Measurements from ENCODE around the gene TJAP1. TPM values are rescaled to one million over a fixed set of nuclear protein-coding genes. Genes with fewer than 3 reads are reported as not detected.

TJAP1 gene
- polyA plus RNA-seq, 2 of the 4 experiments (the other 2 are of a cell fraction), result 13.1 to 15.7 TPM

DNA sequence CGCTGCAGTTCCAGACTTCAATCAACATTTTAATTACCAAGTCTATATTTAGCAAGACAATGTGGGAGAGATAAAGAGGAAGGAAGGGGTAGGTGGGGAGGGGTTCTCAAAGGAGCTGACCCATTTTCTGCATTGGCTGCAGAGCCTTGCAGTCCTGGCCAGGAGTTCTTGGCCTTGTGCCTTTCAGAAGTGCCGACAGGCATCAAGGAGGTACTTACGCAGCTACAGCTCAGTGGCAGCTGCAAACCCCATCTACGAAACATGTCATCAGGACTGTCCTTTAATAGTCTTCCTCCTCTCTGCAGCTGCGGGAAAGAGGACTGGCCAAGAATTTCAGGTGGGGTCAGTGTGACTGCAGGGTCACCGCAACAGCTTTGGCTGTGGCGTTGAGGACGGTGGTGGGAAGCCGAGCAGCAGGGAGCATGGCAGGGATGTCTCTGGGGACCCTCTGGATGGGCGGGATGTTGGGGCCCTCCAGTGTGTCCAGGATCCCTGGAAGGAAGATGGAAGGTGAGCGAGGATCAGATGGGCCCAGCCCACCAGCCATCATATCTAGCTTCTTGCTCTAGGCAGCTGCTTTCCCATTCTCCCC, 34.5 kb downstream of the TJAP1 start:
- FAIRE-seq (no peak), DNase-seq (ENCODE audit: low read depth in 1 of 2, low spot score in 1 of 2) (no peak), ATAC-seq (no peak)
- POLR2A ChIA-PET, result no interaction called here
- no peak overlapping the region for H3K4me3 ChIP-seq
- H3K4me2 ChIP-seq, result no peak overlapping the region
- H3K9me3 ChIP-seq, result no peaks in the 10 kb centered on the region
- 91% methylated on average over 11 of the region's 11 CpGs for WGBS (ENCODE audit: missing lambda C conversion rate)
- CTCF ChIA-PET, result interaction anchor here (1.1 kb wide), 1 partner anchor 283 kb away, joined by 4 read pairs; the partner anchor contains the start of gene DNPH1
- peaks cover 18% of the 10 kb centered on the region for H3K4me1 ChIP-seq
- TF ChIP-seq, protein P1, sequence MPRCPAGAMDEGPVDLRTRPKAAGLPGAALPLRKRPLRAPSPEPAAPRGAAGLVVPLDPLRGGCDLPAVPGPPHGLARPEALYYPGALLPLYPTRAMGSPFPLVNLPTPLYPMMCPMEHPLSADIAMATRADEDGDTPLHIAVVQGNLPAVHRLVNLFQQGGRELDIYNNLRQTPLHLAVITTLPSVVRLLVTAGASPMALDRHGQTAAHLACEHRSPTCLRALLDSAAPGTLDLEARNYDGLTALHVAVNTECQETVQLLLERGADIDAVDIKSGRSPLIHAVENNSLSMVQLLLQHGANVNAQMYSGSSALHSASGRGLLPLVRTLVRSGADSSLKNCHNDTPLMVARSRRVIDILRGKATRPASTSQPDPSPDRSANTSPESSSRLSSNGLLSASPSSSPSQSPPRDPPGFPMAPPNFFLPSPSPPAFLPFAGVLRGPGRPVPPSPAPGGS (IDR thresholded peaks at IDR 0.05), result no peak
- TF ChIP-seq CHD4 (IDR thresholded peaks at IDR 0.05; ENCODE audit: borderline replicate concordance) (no peak), SMC3 (IDR thresholded peaks at IDR 0.05) (no peak), NFE2L2 (conservative IDR thresholded peaks at IDR 0.05; ENCODE audit: low read length) (no peak), HEYL (CRISPR knock-in tag; IDR thresholded peaks at IDR 0.05) (no peak), POLR2A (IDR thresholded peaks at IDR 0.05; ENCODE audit: low read length) (no peak), ESRRA (IDR thresholded peaks at IDR 0.05; ENCODE audit: borderline replicate concordance, low read length) (no peak), NR3C1 (IDR thresholded peaks at IDR 0.05) (no peak), HOXB5 (CRISPR knock-in tag; IDR thresholded peaks at IDR 0.05) (no peak), CHD2 (IDR thresholded peaks at IDR 0.05; ENCODE audit: low read length, partially characterized antibody) (no peak), HOXA7 (CRISPR knock-in tag; IDR thresholded peaks at IDR 0.05) (no peak), RCOR1 (IDR thresholded peaks at IDR 0.05; ENCODE audit: low read depth, low read length) (no peak)
- H3K27ac ChIP-seq, result no peak overlapping the region

DNA sequence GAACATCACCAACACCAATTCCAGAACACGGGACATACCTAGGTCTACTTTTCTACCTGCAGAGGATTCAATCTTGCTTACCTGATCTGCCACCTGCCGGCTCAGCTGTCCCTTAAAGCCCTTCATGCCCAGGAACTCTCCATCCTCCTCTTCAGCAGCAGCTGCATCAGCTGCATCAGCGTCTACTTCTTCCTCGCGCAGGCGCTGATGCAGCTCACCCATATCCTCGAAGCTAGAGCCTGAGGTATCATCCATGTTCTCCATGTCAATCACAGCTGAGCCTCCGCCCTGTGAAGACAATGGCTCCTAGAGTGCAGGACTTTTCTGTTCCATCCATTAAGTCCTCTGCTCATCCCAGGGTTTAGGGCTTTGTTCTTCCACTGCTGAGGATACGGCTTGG, 38.4 kb downstream of the TJAP1 start:
- POLR2A ChIA-PET, result interaction anchor here (1.3 kb wide), 1 partner anchor 22 kb away, joined by 4 read pairs; no protein-coding TSS in a partner anchor

DNA sequence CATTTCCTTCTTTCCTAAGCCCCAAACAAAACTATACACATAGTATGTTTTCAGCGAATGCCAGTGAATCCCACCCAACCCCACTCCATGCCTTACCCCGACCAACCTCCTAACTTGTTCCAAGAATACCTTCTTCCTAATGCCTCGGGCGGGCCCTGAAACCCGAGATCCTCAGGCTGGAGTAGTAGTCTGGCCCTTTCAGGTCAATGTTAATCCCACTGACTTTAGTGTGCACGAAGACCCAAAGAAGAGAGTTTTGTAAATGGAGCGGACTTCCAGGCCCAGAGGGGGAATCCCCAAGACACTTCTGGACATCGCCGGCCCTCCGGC, 39.0 kb downstream of the TJAP1 start:
- H3K27ac ChIP-seq, result peak overlapping the region; percentile 82 to 97
- ATAC-seq, result peak; percentile 3 to 10; a peak in 1 of 6 replicates
- H3K4me1 ChIP-seq, result peaks cover 19% of the 10 kb centered on the region
- no peaks in the 10 kb centered on the region for H3K9me3 ChIP-seq
- CTCF ChIA-PET, result interaction anchor here (2.2 kb wide), 1 partner anchor 10 kb away, joined by 12 read pairs; no protein-coding TSS in a partner anchor
- no peak for DNase-seq (ENCODE audit: low read depth in 1 of 2, low spot score in 1 of 2)
- POLR2A ChIA-PET, result interaction anchor here (1.2 to 1.3 kb wide), 2 partner anchors 9 to 22 kb away, joined by 4 to 5 read pairs; no protein-coding TSS in a partner anchor
- H3K4me2 ChIP-seq, result peak overlapping the region; percentile 98
- TF ChIP-seq, protein P2, sequence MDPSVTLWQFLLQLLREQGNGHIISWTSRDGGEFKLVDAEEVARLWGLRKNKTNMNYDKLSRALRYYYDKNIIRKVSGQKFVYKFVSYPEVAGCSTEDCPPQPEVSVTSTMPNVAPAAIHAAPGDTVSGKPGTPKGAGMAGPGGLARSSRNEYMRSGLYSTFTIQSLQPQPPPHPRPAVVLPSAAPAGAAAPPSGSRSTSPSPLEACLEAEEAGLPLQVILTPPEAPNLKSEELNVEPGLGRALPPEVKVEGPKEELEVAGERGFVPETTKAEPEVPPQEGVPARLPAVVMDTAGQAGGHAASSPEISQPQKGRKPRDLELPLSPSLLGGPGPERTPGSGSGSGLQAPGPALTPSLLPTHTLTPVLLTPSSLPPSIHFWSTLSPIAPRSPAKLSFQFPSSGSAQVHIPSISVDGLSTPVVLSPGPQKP (IDR thresholded peaks at IDR 0.05; ENCODE audit: low read depth, low read length), result no peak
- H3K4me3 ChIP-seq, result peak overlapping the region; percentile 93
- WGBS (ENCODE audit: missing lambda C conversion rate), result 6% methylated on average over 6 of the region's 10 CpGs
- FAIRE-seq, result no peak

More for the DNA sequence above, 38.4 kb downstream of the TJAP1 start:
- ATAC-seq (no peak), DNase-seq (ENCODE audit: low read depth in 1 of 2, low spot score in 1 of 2) (no peak), FAIRE-seq (no peak)
- Histone ChIP-seq H3K4me3 (peak overlapping the region; percentile 93), H3K4me2 (peak overlapping the region; percentile 98), H3K27ac (peak overlapping the region; percentile 82 to 97), H3K4me1 (peaks cover 19% of the 10 kb centered on the region), H3K9me3 (no peaks in the 10 kb centered on the region)
- TF ChIP-seq MAFK (IDR thresholded peaks at IDR 0.05; ENCODE audit: partially characterized antibody) (no peak), KDM1A (IDR thresholded peaks at IDR 0.05; ENCODE audit: low read depth) (no peak), NFE2L2 (conservative IDR thresholded peaks at IDR 0.05; ENCODE audit: low read length) (no peak), ZFP36 (IDR thresholded peaks at IDR 0.05; ENCODE audit: borderline replicate concordance, partially characterized antibody) (no peak), CBX8 (IDR thresholded peaks at IDR 0.05) (no peak), RARB (CRISPR knock-in tag; IDR thresholded peaks at IDR 0.05) (no peak), KDM5A (IDR thresholded peaks at IDR 0.05) (no peak), FOXS1 (CRISPR knock-in tag; IDR thresholded peaks at IDR 0.05) (no peak), JUN (IDR thresholded peaks at IDR 0.05) (no peak), TP53 (CRISPR knock-in tag; IDR thresholded peaks at IDR 0.05) (no peak), CEBPB (IDR thresholded peaks at IDR 0.05) (no peak)
- TF ChIP-seq, protein P1 (IDR thresholded peaks at IDR 0.05), result no peak
- TF ChIP-seq, protein P3, sequence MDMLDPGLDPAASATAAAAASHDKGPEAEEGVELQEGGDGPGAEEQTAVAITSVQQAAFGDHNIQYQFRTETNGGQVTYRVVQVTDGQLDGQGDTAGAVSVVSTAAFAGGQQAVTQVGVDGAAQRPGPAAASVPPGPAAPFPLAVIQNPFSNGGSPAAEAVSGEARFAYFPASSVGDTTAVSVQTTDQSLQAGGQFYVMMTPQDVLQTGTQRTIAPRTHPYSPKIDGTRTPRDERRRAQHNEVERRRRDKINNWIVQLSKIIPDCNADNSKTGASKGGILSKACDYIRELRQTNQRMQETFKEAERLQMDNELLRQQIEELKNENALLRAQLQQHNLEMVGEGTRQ (IDR thresholded peaks at IDR 0.05), result no peak
- TF ChIP-seq, protein P4, sequence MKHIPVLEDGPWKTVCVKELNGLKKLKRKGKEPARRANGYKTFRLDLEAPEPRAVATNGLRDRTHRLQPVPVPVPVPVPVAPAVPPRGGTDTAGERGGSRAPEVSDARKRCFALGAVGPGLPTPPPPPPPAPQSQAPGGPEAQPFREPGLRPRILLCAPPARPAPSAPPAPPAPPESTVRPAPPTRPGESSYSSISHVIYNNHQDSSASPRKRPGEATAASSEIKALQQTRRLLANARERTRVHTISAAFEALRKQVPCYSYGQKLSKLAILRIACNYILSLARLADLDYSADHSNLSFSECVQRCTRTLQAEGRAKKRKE (CRISPR knock-in tag; IDR thresholded peaks at IDR 0.05; ENCODE audit: low read depth), result no peak
- WGBS (ENCODE audit: missing lambda C conversion rate), result 71% methylated on average over 9 of the region's 9 CpGs
- CTCF ChIA-PET, result interaction anchor here (2.2 kb wide), 1 partner anchor 9 kb away, joined by 12 read pairs; no protein-coding TSS in a partner anchor

All from A549 (cell line).